Activated CD4-positive, alpha-beta T cell treated with anti-CD3 and anti-CD28 coated beads, Interleukin-2, amount 50 U/mL, for 16 hours (primary cell): ENCODE measurements around the gene CAT.
A peak's percentile ranks its signal among the peaks of the same experiment; 100 is the strongest.

Source experiments
- DNase-seq: peaks from one replicate; pipeline ENCODE4 v3.0.0-alpha.2; 2020

Gene CAT

DNA sequence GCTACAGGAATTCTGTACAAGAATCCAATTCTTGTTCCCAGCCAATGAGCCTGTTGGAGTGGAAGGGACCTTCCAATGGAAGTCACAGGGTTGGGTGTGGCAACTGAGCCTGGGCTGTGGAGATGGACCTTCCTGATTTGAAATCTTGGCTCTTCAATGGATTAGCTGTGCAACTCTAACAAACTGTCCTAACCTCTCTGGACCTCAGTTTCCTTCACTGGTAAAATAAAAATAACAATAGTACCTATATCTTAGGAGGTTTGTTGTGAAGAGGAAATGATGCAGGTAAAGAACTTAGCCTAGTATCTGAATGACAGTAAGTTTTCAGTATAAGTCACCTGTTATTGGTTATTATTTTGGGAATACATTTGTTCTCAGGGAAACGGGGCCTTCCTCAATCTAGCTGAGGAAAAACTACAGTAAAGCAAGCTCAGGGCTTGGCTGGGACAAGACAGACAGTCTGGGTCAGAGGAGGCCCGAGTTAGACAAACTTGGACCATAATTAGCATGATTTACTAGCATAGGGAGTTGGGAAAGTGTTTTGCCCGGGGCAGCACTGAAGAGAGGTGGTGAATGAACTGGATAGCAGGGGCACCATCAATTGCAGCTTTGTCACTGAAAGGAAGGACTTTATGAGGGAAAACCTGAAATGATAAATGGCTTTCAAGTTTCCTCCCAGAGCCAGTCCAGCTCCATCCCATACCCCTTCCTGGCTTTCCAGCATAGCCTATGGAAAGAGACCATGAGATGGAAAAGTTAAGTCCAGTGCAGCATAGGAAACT is 61.2 kb downstream of the CAT start:
- no peak for DNase-seq

GRCh38 chr11:34501500-34501899 is 62.8 kb downstream of the CAT start:
- no peak for DNase-seq

- no peak for DNase-seq
Observed at GRCh38 chr11:34501949-34502348, 63.2 kb downstream of the CAT start.

- DNase-seq, result no peak
Observed at GRCh38 chr11:34502949-34503348, 64.2 kb downstream of the CAT start.

DNA sequence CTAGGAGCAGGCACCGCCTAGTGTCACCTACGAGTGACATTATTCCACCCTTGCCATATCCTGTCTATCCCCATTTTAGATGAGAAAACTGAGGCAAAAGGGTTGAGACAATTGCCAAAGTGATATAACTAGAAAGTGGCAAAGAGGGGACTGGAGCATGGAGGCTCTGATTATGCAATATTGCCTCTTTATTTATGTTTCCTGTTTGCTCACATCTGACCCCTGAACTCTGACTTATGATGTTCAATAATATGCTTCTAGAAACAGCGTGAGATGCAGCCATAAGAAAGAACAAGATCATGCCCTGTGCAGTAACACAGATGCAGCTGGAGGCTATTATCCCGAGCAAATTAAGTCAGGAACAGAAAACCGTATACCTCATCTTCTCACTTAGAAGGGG is 67.1 kb downstream of the CAT start:
- DNase-seq, result no peak

DNA sequence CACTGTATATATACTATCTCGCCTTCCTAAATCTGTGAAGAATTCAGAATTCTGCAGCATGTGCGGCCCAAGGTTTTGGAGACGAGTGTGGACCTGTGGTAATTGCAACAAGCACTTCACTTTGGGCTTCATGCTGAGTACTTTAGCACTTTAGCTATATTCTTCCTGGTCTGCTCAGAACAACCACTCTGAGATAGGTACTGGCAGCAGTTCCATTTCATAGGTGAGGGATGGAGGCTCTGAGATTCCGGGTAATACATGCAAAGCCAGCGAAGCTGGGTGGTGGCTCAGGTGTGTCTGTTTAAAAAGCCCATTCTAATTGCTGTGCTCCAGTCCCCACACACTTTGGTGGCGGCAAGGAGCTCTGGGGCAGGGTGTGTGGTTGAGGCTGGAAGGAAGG is 68.4 kb downstream of the CAT start:
- DNase-seq, result no peak

- DNase-seq, result no peak
Observed at GRCh38 chr11:34507610-34508009, 68.9 kb downstream of the CAT start.

DNA sequence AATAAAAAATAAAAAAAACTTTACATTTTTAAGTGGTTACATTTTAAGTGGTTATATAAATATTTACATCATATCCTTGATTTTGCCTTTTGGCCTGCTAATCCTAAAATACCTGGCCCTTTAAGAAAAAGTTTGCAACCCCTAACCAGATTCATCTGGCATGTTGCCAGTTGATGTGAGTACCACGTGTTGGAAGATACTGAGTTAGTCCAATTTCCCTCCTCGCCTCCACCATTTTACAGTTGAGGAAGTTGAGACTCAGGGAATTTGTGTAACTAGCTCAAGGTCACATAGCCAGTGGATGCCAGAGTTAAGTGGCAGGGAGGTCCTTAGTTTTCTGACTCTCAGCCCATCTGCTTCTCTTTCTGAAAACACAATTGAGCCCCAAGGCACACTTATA is 69.8 kb downstream of the CAT start:
- no peak for DNase-seq

- no peak for DNase-seq
Observed at GRCh38 chr11:34509336-34509876, 70.7 kb downstream of the CAT start.

DNA sequence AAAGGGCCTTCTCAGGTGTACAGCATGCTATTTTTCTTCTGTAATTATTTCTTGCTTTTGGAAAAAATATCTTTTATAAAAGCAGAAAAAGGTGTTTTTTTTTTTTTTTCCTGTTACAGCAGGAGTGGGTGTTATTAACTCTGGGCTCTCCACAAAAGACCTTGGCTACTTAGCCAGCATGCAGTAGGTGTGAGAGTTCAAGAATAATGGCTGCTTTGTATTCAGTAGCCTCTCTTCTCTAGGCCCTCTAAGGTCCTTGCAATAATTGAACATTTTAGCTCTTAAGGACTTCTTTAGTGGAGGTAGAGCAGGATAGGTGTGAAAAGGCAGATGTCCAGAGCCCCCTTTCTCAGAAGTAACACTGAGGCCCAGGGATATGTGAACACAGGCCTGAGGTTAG is 71.5 kb downstream of the CAT start:
- DNase-seq, result no peak

DNA sequence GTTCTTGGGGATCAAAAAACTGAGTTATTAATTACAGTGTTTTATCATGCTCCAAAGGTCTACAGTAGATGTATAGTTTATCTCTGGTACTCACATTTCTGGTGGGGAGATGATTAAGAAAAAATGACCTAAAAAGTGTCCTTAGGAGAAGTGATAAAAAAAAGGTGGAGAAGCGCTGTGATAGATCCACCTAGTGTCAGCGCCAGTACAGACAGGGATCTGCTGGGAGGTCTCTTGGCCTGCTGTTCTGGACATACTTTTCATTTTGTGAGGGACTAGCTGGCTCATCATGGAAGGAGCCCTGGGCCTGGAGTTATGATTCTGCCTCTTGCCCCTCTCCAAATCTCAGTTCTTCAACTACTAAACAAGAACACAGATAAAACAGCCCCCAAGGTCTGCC is 71.9 kb downstream of the CAT start:
- no peak for DNase-seq

- DNase-seq, result peak; percentile 57
Observed at GRCh38 chr11:34512840-34513681, 74.3 kb downstream of the CAT start.

DNA sequence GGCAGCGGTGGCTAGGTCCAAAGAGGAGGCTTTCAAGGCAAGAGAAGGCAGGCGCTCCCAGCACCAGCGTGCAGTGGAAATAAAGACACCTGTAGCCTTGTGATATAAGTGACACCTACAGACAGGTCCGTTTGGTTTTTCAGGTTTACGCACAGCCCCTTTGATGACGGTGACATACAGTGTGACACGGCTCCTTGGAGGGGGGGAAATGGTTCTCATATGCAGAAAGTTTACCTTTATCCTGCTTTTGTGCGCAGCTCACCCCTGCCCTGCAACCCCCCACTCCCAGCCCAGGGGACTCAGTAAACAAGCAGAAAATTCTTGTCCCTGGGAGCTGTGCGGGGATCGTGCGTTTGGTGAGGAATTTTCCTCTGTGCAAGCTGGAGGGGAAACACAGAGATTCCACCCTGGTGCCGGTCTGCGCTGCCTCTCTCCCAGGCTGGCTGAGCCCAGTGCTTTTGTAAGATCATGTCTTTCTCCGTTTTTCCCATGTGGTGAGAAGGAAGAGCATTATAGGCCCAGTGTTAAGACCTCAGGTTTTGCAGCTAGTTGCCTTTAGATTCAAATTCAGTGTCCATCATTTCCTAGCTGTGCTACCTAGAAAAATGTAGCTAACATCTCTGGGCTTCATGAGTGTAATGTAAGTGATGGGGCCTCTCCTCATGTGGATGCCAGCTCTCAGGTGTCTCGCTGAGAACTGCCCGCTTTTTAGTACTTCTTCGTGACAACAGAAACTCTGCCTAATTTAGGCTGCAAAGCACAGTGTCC is 75.1 kb downstream of the CAT start, which contains the start of gene ELF5:
ELF5 (minus strand) TSS at position 113 of the 768 bp plus-strand sequence. CDS start 8,045 bp downstream, outside the sequence.
- DNase-seq, result no peak

GRCh38 chr11:34514597-34514996 is 75.9 kb downstream of the CAT start:
- no peak for DNase-seq

DNA sequence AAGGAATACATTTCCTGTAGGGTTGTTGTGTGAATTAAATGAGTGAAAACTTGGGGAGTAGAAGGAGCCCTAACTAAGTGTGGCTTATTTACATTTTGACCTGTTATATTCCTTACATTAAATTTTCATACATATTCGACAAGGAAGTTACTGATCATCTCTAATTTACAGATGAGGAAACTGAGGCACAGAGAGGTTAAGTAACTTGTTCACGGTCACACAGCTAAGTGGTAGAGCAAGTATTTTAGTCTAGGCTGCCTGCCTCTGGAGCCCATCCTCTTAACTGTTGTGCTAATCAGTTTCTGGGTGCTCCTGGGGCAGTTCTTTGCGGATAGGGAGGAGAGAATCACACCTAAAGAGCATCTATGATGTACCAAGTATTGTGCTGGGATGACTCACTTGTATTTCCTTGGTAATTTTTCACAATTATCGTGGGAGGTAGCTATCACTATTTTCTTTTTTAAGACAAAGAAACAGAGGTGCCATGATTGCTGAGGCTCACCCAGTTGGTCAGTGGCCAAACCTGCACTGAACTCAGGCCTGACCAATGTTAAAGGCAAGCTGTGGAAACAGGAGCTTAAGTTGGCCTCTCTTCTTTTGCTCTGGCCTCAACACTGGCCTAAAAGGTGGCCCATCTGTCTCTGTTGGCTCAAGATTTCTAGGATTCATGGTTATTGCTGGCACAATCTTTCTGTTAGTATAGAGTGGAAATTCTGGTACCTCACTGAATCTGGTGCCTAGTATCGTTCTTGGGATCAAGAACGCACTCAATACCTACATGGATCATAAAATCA is 77.7 kb downstream of the CAT start:
- DNase-seq, result no peak

DNA sequence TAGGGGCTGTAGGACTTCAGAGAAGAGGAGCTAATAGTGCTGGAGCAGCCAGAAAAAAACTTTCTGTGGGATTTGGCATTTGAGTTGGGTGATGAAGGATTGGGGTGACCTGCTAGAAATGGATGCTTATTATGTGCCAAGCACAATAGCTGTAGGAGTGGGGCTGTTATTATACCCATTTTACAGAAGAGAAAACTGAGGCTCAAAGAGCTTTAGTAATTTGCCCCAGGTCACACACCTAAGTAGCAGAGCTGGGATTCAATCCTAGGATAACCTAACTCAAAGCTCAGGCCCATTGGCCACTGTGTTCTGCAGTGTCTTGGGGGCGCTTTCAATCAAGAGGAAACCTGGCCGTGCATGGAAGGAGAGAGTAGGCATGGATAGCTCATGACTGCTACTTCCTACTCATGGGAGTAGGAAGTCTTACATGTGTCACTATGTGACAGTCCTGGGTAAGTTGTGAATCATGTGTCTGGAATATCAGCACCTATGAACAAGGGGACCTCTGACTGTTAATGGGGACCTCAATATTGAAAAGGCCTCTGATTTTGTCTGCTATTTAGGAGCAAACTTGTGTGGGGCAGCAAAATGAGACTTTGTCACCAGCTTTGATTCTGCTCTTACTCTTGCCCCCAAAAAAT is 81.0 kb downstream of the CAT start:
- no peak for DNase-seq

DNA sequence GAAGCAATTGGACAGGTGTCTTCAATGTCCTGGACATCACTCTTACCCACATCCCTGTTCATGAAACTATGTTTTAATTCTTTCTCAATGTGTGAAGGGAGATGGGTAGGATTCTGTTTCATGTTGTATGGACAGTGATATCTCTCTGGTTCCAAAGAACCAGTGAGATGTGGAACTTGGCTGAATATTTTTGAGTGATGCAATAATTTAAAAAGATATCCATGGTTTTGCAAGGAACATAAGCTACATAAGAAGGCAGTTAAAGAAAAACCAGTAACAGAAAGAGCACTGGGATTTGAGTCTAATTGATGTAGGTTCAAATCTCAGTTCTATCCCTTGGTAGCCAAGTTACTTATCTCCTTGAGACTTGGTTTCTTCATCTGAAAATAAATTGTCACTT is 82.5 kb downstream of the CAT start:
- DNase-seq, result no peak
